ENCODE results near the gene PTPRT.
"Not testable (repeated sequence)": the region's sequence is repeated elsewhere in the genome, so short reads cannot be mapped to it uniquely, and the experiment has no call there.

PTPRT gene

DNA sequence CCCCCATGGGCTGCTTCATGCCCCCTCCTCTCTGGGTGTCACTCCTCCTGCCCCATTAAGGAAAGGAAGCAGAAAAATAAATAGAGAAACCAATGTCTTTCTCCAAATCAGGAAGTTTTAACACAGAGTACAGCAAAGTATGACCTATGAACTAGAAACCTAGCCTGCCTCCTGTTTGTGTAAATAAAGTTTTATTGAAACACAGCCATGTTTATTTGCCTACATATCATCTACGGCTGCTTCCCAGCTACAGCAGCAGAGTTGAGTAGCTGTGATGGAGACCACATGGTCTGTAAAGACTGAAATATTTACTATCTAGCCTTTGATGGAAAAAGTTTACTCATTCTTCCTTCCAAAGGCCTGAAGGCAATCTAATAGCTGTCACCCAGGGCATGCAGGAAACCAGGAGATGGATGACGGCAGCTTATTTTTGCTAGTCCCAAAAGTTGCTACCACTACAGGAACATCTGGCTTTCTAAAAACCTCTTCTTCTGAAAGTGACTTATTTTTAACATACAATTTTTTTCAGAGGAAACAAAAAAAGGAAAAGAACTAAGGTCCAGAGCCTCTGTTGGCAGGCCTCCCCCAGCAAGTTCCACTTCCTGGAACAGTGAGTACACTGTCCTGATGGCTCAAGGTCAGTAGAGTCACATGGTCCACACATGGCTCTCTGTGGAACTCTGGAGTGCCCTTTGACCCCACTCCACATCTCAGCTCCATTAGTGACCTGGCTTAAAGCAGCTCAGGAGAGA, 287.8 kb downstream of the PTPRT start:
- no peak for DNase-seq

DNA sequence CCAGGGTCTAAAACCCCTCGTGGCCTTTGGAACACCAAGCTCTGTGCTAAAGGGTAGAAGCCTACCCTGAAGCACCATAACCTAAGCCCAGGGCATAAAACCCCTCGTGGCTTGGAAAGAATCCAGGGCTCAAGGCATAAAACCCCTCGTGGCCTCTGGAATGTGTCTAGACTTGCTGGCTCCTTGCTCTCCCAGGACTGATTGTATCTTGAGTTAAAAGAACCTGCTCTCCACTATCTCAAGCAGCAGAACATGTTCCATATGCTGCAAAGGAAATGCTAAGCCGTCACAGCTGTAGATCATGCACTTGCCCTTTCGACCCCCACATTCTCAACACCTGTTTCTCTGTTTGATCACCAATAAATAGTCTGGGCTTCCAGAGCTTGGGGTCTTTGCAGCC, 288.9 kb downstream of the PTPRT start:
- not testable (repeated sequence) for DNase-seq

DNA sequence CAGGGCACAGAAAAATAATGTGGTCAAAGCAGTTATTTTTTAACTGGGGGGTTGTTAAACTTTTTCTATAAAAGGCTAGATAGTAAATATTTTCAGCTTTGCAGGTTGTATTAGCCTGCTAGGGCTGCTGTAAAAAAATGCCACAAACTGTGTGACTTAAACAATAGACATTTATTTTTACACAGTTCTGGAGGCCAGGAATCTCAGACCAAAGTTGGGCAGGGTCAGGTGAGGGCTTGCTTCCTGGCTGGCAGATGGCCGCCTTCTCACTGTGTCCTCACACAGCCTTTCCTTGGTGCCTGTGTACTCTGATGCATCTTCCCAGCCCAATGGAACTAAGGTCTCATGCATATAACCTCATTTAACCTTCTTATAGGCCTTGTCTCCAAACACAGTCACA, 294.7 kb downstream of the PTPRT start:
- DNase-seq, result no peak

DNA sequence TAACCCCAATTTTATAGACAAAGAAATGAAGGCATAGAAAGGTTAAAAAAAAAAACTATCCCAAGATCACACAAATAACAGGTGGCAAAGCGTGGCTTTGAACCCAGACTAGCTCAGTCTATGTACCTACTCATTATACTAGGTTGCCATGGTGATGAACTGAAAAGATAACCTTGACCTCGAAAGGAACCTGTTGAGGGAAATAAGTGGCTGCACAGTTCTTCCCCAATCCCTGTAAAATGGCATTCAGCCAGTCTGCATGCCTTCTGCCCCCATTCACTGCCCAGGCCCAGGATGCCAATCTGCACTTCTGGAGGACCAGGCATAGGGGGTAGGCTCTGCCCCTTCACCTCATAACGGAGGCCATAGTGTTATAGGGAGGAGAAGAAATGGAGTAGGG, 295.2 kb downstream of the PTPRT start:
- DNase-seq, result no peak

DNA sequence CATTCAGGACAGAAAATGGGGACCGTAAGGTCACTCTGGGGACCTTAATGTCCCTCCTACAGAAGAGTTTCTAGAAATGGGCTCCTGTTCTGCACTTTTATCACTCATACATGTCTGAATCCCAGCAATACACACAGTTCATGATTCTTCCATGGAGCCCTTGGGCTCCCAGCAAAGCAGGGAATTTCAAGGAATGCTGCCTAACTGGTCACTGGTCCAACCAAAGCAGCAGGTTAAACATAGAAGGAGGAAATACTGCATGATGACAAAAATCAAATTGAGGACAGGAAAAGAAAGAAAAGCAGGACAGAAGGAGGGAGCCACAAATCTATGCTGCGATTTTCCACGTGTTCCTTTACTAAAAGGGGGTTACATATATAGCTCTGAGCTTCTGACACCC, 300.2 kb downstream of the PTPRT start:
- no peak for DNase-seq

DNA sequence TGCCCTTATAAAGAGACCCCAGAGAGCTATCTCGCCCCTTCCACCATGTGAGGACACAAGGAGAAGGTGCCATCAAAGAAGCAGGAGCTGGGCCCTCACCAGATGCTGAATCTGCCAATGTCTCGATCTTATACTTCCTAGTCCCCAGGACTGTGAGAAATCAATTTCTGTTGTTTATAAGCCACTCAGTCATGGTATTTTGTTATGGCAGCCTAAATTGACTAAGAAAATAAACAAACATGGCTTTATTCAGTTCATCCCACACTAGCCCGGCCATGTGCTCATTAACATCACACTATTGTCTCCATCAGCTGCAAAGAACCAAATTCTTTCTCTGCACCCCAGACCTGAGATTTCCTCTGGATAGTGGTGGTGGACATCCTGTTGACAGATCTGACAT, 302.4 kb downstream of the PTPRT start:
- DNase-seq, result no peak

DNA sequence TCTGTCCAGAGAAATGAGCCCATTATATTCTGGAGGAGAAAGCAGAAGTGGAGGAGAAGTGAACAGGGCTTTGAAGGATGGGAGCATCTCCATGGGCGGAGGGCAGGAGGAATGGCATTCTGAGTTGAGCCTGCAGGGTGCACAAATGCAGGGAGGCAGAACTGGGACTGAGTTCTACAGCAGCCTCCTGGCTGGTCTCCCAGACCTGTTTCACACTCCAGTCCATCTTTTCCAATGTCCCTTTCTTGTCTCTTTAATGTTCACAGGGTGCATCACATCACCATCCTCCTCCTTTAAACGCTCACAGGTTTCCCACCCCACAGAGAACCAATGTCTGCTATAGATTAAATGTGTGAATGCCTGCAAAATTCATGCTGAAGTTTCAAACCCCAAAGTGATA, 302.9 kb downstream of the PTPRT start:
- DNase-seq, result no peak

DNA sequence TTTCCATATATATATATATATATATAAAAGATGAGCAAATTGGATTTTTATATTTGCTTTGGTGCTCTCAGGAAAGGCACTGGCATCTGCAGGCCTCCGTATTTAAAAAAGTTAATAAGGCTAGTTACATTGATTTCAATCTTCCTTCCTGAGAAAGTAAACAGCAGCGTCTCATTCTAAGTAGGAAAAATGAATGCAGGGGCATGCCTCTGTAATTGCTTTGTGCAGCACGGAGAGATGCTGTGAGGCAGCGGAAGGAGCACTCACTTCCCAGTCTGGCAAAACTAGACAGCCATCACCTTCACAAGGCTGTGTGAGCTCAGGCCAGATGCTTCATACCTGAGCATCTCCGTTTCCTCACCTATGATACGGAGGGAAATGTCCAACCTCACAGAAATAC, 303.7 kb downstream of the PTPRT start:
- DNase-seq, result no peak

DNA sequence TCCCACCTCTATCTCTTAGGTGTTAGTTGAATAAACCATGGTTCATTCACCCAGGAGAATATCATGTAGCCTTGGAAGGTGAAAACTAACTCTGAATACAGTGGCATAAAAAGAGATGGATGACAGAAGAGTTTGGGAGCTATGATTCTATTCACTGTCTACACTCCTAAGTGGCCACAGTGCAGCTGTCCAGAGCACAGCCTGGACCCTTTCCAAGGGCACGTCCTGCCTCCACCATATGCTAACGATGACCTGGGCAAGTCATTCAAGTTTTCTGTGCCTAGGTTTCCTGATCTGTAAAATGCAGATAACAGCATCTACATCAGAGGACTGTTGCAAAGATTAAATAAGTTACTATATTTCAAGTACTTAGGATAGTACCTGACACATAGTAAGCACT, 314.1 kb downstream of the PTPRT start:
- DNase-seq, result no peak

DNA sequence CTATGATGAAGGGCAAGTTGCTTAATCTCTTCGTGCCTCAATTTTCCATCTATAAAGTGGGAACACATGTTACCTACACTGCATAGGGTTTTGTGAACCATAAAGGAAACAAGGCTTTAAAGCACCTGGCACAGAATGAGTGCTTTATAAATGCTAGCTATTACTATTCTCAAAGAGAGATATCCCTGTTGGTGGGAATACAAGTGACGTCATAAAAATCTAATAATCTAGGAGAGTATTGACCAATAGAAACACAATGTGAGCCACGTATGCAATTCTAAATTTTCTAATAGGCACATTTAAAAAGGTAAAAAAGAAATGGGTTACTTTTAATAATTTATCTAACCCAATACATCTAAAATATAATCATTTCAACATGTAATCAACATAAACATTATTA, 316.4 kb downstream of the PTPRT start:
- DNase-seq, result no peak

DNA sequence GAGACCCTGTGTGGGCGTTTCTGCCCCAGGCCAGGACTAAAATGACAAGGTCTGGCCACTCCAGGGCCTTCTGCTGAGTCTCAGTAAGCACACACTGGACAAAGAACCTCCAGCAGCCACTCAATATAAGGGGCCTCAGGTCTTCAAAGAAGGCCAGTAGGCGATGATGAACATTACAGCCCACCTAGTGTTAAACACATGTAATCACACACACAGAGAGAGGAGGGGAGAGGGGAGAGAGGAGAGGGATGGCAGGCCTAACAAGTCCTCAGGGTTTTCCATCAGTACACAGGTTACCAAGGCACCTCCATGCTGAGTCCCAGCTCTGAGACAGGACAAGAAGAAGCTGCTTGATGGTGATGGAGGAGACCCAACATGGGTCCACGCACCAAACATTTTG, 325.6 kb downstream of the PTPRT start:
- DNase-seq, result no peak

DNA sequence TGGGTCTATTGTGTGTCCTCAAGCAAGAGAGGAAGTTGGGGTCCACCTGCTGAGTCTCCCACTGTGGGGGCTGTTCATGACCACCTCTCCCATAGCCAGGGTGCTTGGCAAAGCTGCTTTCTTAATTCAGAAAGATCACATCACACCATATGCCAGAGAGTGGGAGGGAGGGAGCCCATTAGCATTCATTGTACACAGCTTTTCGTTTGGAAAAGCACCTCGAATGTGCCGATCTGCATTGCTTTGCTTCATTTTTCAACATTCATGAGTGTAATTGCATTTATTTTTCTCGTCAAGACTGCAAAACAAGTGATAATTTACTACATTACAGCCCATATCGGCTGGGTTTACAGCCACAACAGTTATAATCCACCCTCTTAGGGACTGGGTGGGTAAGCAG, 327.3 kb downstream of the PTPRT start:
- DNase-seq, result no peak

DNA sequence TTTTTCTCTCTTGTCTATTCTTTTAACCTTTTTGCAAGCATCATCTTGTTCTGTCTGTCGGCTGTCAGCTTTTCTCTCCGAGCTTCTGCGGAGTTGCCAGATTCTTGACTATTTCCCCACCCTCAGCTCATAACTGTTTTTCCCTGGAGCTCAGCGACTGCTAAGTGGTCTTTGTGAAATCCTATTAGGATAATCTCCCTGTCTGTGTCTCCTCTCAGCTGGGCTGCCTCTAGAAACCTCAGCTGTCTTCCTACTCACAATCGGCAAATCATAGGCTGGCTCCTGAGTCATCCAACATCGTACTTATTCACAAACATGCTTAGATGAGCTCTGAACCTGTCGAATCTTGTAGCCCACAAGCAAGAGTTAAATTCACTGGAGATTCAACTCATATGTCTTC, 332.3 kb downstream of the PTPRT start:
- no peak for DNase-seq

DNA sequence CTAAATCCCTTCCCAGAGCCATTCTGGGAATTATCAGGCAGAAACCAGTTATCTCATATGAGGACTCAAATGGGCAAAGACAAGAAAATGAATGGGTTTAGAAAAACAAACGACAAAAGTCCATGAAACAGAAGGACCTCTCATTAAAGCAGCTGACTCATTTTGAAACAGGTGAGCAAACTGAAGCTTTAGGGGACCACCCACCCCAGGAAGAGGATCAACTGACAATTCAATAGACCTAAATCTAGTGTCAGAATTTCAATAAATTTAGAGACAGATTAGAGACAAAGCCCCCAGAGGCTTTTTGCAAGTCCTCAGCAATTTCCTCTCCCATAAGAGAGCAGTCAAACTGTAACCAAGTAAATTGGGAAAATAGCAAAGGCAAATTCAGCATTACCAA, 333.8 kb downstream of the PTPRT start:
- DNase-seq, result no peak

DNA sequence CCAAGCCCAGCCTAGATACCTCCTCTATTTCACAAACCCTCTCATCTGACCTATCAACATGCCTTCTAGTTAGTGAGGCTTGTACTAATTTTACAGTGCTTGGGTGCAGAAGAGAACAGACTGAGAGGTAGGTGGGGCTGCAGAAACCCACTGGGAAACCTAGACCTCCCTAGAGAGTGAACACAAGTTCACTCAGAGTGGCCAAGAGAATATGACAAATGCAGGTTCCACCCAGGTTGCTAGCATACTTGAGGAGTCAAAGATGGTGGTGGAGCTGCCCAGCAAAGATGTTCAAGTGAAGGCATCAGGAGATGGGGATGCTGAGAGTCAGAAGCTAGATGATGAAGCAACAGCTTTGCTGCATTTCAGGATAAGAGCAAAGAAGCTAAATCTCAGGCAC, 337.0 kb downstream of the PTPRT start:
- no peak for DNase-seq

DNA sequence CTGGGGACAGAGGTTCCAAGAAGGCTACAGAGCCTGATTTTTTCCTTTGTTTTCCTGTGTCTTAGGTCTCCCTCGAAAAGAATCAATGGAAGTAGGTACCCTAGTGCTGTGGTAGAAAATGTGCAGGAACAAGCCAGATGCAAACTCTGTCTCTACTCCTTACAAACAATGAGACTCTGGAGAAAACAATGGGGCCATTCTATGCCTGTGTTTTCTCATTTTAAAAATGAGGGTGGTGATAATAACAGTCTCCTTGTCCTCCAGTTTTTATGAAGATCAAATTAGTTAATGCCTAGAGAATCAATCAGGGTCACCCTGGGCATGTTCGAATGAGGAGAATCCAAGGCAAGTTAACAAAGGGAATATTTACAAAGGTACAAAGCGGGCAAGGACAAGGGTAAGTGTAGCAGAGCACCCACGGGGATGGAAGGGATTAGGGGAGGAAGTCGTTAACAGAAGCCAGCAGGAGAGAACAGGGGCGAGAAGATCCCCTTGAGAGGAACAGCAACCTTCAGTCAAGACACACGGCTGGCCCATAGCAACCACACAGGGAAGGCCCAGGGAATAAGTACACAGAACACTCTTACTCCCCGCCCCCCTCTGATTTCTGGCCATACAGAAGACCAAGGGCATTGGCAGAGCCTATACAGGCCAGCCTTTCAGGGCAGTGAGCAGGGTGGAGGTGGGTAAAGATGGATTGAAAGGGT, 342.8 kb downstream of the PTPRT start:
- no peak for DNase-seq

DNA sequence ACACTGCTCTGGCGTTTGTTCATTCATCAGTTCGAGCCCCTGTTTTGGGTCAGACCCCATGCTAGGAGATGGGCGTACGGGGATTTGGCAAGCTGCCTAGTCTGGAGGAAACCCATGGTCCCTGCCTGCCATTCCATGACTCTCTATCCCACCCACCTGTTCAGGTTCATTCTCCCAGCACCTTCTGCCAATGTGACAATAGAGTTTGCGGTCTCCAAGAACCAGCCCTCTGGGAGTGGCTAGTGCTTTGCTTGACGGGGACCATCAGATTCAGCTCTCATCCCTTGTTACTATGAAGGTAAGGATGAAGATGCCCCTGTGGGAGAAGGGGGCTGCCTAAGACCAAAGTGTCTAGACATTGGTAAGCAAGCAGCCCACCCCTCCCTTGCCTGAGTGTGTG, 345.0 kb downstream of the PTPRT start:
- no peak for DNase-seq

DNA sequence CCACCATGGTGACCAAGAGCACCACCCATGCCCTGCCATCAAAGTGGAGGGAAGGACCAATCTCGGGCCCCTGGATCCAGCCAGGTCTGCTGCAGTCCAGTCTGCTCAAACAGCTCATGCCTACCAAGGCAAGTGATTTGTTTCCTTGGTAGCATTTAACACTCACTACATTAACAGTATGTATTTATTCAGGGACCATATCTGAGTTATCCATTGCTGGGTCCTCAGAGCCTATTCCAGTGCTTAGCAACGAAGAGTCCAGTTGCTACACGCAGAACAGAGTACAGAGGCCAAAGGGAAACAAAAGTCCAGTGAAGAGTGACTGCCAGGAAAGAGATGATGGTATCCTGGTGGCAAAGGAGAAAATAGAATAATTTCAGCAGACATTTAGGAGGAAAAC, 352.2 kb downstream of the PTPRT start:
- DNase-seq, result no peak

DNA sequence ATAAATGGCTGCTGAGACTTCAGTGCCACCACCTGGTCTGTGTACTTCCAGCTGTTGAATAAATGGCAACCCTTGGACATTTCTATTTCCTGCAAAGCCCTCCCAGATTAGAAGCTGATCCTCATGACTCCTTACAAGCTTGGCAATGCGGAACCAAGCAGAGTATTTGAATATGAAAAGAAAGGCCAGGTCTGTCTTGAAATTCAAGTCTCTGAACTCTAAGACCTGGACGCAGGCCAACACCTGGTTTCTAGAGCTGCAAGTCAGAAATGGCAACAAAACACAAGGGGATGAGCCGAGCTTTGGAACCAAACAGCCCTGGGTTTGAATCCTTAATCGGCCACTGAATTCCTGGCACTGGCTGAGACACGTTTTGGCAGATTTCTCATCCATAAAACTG, 353.4 kb downstream of the PTPRT start:
- no peak for DNase-seq

DNA sequence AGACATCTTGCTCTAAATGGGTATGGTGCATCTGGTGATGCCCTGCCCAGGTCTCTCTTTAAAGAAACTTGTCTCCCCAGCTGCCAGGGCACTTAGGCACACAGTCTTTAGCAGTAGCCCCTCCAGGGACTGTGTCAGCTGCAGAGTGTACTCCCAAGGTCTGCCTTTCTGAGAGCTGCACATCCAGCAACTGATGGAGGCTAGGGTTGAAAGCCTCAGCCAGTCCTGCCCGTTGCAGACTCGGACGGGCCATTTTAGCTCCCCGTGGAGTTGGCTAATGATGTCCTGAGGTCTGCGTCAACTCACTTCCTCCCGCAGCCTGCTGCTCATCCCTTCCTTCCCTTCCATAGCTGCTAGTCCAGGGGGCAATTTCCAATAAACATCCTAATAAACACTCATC, 381.8 kb downstream of the PTPRT start:
- no peak for DNase-seq

DNA sequence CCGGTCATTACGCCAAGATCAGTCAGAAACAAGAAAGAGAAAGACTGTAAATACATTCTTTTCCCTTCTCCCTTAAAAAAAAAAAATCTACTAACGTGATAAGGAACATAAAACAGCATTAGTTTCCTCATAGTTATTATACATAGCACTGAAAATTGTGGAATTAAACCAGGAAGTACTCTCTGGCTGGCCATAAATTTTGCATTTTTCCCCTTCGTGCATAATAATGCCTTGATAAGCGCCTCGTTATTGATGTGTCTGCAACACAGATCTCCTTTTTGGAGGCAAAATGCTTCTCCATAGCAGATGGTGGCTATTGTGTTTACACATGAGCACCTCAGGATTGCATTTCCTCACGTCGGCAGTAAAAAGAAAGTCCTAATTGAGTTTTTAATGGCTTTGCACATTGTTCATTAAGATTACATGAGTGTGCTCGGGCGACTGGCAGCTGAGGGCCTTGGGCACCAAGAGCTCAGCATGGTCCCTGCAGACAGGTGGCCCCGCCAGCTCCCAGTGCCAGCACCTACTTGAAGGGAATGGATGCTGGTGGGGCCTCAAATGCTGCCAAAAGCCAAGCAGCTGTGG, 394.5 kb downstream of the PTPRT start:
- DNase-seq, result no peak

DNA sequence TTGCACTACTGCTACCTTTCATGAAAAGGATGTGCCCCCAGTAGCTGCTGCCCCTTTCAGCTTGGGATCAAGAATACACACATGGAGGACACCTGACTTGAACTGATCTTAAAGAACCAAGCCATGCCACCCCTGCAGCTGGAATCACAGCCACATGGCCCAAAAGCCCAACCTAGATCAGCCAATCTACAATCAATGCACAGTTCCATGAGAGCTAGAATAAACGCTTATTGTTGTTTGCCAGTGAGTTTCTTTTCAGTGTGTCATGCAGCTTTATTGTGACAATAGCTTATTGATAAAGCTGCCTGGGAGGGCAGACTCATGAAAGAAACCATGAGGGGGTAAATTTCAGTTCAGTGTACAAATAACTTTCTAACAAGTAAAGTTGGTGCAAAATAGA, 397.7 kb downstream of the PTPRT start:
- DNase-seq, result no peak

DNA sequence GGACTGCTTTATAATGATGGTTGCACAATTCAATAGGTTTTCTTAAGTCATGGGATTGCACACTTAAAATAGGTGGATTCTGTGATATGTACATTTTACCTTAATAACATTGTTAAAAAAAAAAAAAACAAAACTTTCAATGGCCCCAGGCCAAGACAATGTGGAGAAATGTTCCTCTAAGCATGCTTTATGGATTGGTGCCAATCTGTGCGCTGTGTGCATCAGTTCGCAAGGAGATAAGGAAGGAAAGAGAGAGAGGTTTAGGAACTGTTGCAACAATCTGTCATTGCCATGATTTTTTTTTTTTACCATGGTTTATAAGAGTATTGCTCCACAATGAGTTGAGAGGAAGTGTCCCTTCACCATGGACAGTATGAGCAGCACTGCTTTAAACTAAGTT, 399.6 kb downstream of the PTPRT start:
- DNase-seq, result no peak

DNA sequence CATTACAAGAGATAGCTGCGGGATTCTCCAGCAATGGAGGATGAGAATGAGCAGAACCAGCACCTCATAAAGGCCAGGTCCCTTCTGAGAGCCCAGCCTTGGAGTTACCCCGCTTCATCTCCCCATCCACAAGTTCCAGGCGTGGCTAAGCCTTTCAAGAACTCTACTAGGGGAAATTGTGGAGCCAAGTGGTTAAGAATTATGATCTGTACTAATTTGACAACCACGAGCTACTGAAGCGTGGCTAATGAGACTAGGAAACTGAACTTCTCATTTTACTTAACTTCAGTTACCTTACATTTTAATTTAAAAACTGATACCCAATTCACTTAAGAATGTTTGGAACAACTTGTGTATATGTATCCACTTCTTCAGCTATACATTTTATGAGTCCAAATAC, 401.0 kb downstream of the PTPRT start:
- no peak for DNase-seq

DNA sequence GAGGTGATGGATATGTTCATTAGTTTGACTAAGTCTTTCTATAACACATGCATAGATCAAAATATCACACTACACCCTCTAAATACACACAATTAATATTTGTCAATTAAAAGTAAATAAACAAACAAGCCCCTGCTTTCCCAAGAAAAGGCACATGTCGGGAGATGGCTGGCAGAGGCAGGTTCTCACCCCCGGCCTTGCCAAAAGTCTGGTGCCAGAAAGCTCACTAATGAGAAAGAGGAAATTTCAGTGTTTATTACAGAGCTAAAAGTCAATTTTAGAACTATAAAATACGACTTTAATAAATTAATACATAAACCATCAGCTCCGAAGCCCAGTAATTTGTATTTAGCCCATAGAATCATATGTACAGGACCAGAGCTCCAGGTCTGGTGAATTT, 404.7 kb downstream of the PTPRT start:
- no peak for DNase-seq
